Large intestine (tissue), 3 donors: ENCODE measurements around the gene CYP4V2. TPM values are rescaled to one million over a fixed set of nuclear protein-coding genes. Genes with fewer than 3 reads are reported as not detected.
"Not testable (repeated sequence)": the region's sequence is repeated elsewhere in the genome, so short reads cannot be mapped to it uniquely, and the experiment has no call there.

Source experiments
- DNase-seq, 2 donors: peaks; one replicate each; pipeline versions ENCODE4 v3.0.0 to v3.0.0-alpha.2; 2013
- H3K27ac ChIP-seq: one replicate; pipeline ENCODE4 v1.5.1; 2013; ENCODE audit warnings: low read length
- H3K27me3 ChIP-seq: 2 replicates; pipeline ENCODE4 v1.6.1; 2013; ENCODE audit warnings: low read length; ENCODE audit not compliant: control insufficient read depth, insufficient read depth
- H3K36me3 ChIP-seq: 2 replicates; pipeline ENCODE4 v1.6.1; 2013; ENCODE audit warnings: low read length; ENCODE audit not compliant: control insufficient read depth, insufficient read depth
- H3K4me1 ChIP-seq: one replicate; pipeline ENCODE4 v1.6.1; 2013; ENCODE audit warnings: low read length; ENCODE audit not compliant: control insufficient read depth, insufficient read depth
- H3K4me3 ChIP-seq: one replicate; pipeline ENCODE4 v1.5.1; 2013; ENCODE audit warnings: low read length
- H3K9me3 ChIP-seq: one replicate; pipeline ENCODE4 v1.6.1; 2013; ENCODE audit warnings: mild to moderate bottlenecking, low read depth, low read length, moderate library complexity; ENCODE audit not compliant: control insufficient read depth
- WGBS: methylation state at CpG from one replicate; pipeline ENCODE4 v1.1.5; 2013; ENCODE audit warnings: low lambda C conversion rate; ENCODE audit not compliant: insufficient coverage; 5-methylcytosine and 5-hydroxymethylcytosine counted together
- polyA plus RNA-seq: library from polyadenylated mRNA; unstranded; fragments of 120-200 nt; gene quantifications from one replicate; pipeline ENCODE4 v1.2.1, GENCODE V29; 2013

The CYP4V2 gene
- polyA plus RNA-seq, 1 donor = 48.4 TPM

DNA sequence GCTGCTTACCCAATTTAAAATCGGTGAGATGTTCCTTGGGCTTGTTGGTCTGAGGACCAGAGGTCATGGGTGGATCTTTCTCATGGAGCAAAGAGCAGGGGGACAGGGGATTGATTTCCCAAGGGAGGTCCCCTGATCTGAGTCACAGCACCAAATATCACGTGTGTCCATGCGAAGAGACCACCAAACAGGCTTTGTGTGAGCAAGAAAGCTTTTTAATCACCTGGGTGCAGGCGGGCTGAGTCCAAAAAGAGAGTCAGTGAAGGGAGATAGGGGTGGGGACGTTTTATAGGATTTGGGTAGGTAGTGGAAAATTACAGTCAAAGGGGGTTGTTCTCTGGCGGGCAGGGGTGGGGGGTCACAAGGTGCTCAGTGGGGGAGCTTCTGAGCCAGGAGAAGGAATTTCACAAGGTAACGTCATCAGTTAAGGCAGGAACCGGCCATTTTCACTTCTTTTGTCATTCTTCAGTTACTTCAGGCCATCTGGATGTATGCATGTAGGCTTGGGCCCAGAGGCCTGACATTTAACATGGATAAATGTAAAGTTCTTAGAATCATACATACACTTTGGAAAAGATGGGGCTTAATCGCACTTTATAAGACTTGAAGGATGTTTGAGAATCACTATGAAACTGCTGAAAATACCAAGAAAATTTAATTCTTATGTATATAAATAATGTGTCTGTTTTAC is 55.8 kb downstream of the CYP4V2 start:
- not testable (repeated sequence) for DNase-seq, H3K27me3 ChIP-seq, H3K4me1 ChIP-seq, H3K36me3 ChIP-seq, H3K27ac ChIP-seq, H3K4me3 ChIP-seq, H3K9me3 ChIP-seq
- 100% methylated on average over 1 of the region's 9 CpGs for WGBS

DNA sequence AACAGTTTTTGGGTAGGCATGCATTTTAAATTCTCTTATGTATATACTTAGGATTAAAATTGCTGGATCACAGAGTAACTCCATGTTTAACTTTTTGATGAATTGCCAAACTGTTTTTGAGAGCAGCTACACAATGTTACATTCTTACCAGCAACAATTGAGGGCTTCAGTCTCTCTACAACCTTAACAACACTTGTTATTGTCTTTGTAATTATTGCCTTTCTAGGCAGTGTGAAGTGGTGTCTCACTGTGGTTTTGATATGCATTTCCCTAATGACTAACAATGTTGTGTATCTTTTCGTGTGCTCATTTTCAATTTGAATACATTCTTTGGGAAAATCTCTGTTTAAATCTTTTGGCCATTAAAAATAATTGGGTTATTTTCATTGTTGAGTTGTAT is 57.3 kb downstream of the CYP4V2 start:
- H3K27me3 ChIP-seq = no peaks in the 10 kb centered on the region
- DNase-seq = no peak
- WGBS = no CpG with 5 or more reads among the region's 1 CpG
- H3K9me3 ChIP-seq = no peaks in the 10 kb centered on the region
- no peaks in the 10 kb centered on the region for H3K4me1 ChIP-seq
- H3K4me3 ChIP-seq = no peak overlapping the region
- H3K36me3 ChIP-seq = no peaks in the 10 kb centered on the region
- H3K27ac ChIP-seq = no peak overlapping the region

- Histone ChIP-seq H3K27me3 (no peaks in the 10 kb centered on the region), H3K4me1 (no peaks in the 10 kb centered on the region), H3K9me3 (no peaks in the 10 kb centered on the region), H3K36me3 (no peaks in the 10 kb centered on the region), H3K27ac (no peak overlapping the region), H3K4me3 (no peak overlapping the region)
- WGBS = no CpG with 5 or more reads among the region's 8 CpGs
- no peak for DNase-seq
Observed at GRCh38 chr4:186249785-186250754, 58.7 kb downstream of the CYP4V2 start.

GRCh38 chr4:186250760-186251159 is 59.4 kb downstream of the CYP4V2 start:
- 40% methylated on average over 1 of the region's 2 CpGs for WGBS
- Histone ChIP-seq H3K4me3 (no peak overlapping the region), H3K27me3 (no peaks in the 10 kb centered on the region), H3K36me3 (no peaks in the 10 kb centered on the region), H3K27ac (no peak overlapping the region), H3K4me1 (no peaks in the 10 kb centered on the region), H3K9me3 (no peaks in the 10 kb centered on the region)
- DNase-seq = no peak

GRCh38 chr4:186255122-186255521 is 63.8 kb downstream of the CYP4V2 start:
- WGBS = 100% methylated on average over 1 of the region's 3 CpGs
- DNase-seq = no peak
- H3K4me1 ChIP-seq = peaks cover 2% of the 10 kb centered on the region
- no peak overlapping the region for H3K27ac ChIP-seq
- peaks cover 2% of the 10 kb centered on the region for H3K36me3 ChIP-seq
- H3K9me3 ChIP-seq = no peaks in the 10 kb centered on the region
- H3K27me3 ChIP-seq = no peaks in the 10 kb centered on the region
- no peak overlapping the region for H3K4me3 ChIP-seq

- Histone ChIP-seq H3K27ac (no peak overlapping the region), H3K36me3 (peaks cover 2% of the 10 kb centered on the region), H3K27me3 (no peaks in the 10 kb centered on the region), H3K4me3 (no peak overlapping the region), H3K4me1 (peaks cover 14% of the 10 kb centered on the region), H3K9me3 (no peaks in the 10 kb centered on the region)
- peak in 1 of 2 donors; percentile 19 for DNase-seq
- WGBS = no CpG with 5 or more reads among the region's 12 CpGs
Observed at GRCh38 chr4:186258216-186258811, 66.9 kb downstream of the CYP4V2 start.

- peaks cover 18% of the 10 kb centered on the region for H3K4me1 ChIP-seq
- H3K27me3 ChIP-seq = no peaks in the 10 kb centered on the region
- peaks cover 2% of the 10 kb centered on the region for H3K36me3 ChIP-seq
- WGBS = 0% methylated on average over 1 of the region's 6 CpGs
- DNase-seq = peak; percentile 7 to 65
- no peaks in the 10 kb centered on the region for H3K9me3 ChIP-seq
- H3K4me3 ChIP-seq = no peak overlapping the region
- peak overlapping the region; percentile 47 for H3K27ac ChIP-seq
Observed at GRCh38 chr4:186260117-186260503, 68.7 kb downstream of the CYP4V2 start.

Other genes starting within 250 kb of the CYP4V2 start
- gene TLR3, start 122.4 kb upstream of the CYP4V2 start, polyA plus RNA-seq = 2.9 TPM
- gene FAM149A, start 86.9 kb upstream of the CYP4V2 start, polyA plus RNA-seq = 11.8 TPM
- 2.8 TPM for gene KLKB1, start 35.9 kb downstream of the CYP4V2 start, polyA plus RNA-seq
- gene F11, start 74.6 kb downstream of the CYP4V2 start, polyA plus RNA-seq = 1.1 TPM